Esophagus squamous epithelium (tissue), 4 donors: ENCODE results near the gene SFRP4.

Source experiments
- CTCF ChIP-seq, 6 experiments: fragments of 450-650 bp in 4 of 6; fragments of 200-600 bp in 2 of 6; sonication (generic) in 2 of 6; IDR thresholded peaks; one replicate each; pipeline ENCODE4 v1.5.1; 2016 to 2019; ENCODE audit warnings: antibody characterized with exemption in 6 of 6, mild to moderate bottlenecking in 4 of 6, moderate library complexity in 4 of 6
- POLR2A ChIP-seq, 4 donors: fragments of 450-650 bp; IDR thresholded peaks; one replicate each; pipeline ENCODE4 v1.6.1; 2017; ENCODE audit warnings: antibody characterized with exemption in 4 of 4, mild to moderate bottlenecking in 4 of 4, moderate library complexity in 3 of 4

- TF ChIP-seq CTCF (IDR thresholded peaks at IDR 0.05) = no peak
- no peak for TF ChIP-seq POLR2A (IDR thresholded peaks at IDR 0.05)
Observed at GRCh38 chr7:37916017-37916672, 472 bp downstream of the SFRP4 start.
